ENCODE results near the gene CCDC102B. TPM values are rescaled to one million over a fixed set of nuclear protein-coding genes. Genes with fewer than 3 reads are reported as not detected.

CCDC102B gene
- total RNA-seq, 1 donor from 2014 or later: 8.2 TPM

- H3K36me3 Mint-ChIP-seq (ENCODE audit: low read depth, unreplicated experiment): no peaks in the 10 kb centered on the region
Measured at GRCh38 chr18:68972176-68972575, 174.3 kb downstream of the CCDC102B start.

GRCh38 chr18:68979737-68980136 lies 181.9 kb downstream of the CCDC102B start:
- Mint-ChIP-seq H3K4me1 (ENCODE audit: unreplicated experiment) (no peaks in the 10 kb centered on the region), H3K27me3 (ENCODE audit: unreplicated experiment) (no peaks in the 10 kb centered on the region), H3K4me3 (ENCODE audit: unreplicated experiment) (no peak overlapping the region), H3K27ac (ENCODE audit: unreplicated experiment) (no peak overlapping the region), H3K9me3 (ENCODE audit: unreplicated experiment) (no peaks in the 10 kb centered on the region), H3K36me3 (ENCODE audit: low read depth, unreplicated experiment) (no peaks in the 10 kb centered on the region)
- no peak for DNase-seq (ENCODE audit: low spot score)
- TF ChIP-seq, protein P1, sequence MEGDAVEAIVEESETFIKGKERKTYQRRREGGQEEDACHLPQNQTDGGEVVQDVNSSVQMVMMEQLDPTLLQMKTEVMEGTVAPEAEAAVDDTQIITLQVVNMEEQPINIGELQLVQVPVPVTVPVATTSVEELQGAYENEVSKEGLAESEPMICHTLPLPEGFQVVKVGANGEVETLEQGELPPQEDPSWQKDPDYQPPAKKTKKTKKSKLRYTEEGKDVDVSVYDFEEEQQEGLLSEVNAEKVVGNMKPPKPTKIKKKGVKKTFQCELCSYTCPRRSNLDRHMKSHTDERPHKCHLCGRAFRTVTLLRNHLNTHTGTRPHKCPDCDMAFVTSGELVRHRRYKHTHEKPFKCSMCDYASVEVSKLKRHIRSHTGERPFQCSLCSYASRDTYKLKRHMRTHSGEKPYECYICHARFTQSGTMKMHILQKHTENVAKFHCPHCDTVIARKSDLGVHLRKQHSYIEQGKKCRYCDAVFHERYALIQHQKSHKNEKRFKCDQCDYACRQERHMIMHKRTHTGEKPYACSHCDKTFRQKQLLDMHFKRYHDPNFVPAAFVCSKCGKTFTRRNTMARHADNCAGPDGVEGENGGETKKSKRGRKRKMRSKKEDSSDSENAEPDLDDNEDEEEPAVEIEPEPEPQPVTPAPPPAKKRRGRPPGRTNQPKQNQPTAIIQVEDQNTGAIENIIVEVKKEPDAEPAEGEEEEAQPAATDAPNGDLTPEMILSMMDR (IDR thresholded peaks at IDR 0.05; ENCODE audit: unreplicated experiment): no peak

More at GRCh38 chr18:68972176-68972575, 174.3 kb downstream of the CCDC102B start:
- Mint-ChIP-seq H3K4me3 (ENCODE audit: unreplicated experiment) (no peak overlapping the region), H3K4me1 (ENCODE audit: unreplicated experiment) (peaks cover 3% of the 10 kb centered on the region), H3K27ac (ENCODE audit: unreplicated experiment) (no peak overlapping the region), H3K9me3 (ENCODE audit: unreplicated experiment) (no peaks in the 10 kb centered on the region), H3K27me3 (ENCODE audit: unreplicated experiment) (no peaks in the 10 kb centered on the region)
- no peak for DNase-seq (ENCODE audit: low spot score)
- TF ChIP-seq, protein P1 (IDR thresholded peaks at IDR 0.05; ENCODE audit: unreplicated experiment): no peak

DNA sequence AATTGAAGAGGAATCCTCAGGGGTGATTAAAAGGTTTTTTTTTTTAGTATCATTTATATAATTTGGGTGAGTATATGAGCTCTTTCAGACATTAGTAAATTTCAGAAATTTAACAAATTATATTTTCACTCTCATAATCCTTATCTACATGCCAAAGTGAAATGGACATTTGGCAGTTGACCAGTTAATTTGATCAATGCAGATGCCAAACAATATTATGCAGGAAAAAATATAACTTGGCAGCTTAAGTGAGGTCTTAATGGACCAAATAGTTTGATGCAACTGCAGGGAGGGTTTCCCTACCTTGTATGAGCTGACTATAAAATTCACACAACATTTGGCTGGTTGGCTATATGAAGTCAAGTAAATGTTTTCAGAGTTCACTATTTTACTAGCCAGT lies 185.2 kb downstream of the CCDC102B start:
- Mint-ChIP-seq H3K9me3 (ENCODE audit: unreplicated experiment) (no peaks in the 10 kb centered on the region), H3K27ac (ENCODE audit: unreplicated experiment) (no peak overlapping the region), H3K4me3 (ENCODE audit: unreplicated experiment) (no peak overlapping the region), H3K36me3 (ENCODE audit: low read depth, unreplicated experiment) (no peaks in the 10 kb centered on the region), H3K4me1 (ENCODE audit: unreplicated experiment) (no peaks in the 10 kb centered on the region), H3K27me3 (ENCODE audit: unreplicated experiment) (no peaks in the 10 kb centered on the region)
- no peak for DNase-seq (ENCODE audit: low spot score)
- TF ChIP-seq, protein P1 (IDR thresholded peaks at IDR 0.05; ENCODE audit: unreplicated experiment): no peak

DNA sequence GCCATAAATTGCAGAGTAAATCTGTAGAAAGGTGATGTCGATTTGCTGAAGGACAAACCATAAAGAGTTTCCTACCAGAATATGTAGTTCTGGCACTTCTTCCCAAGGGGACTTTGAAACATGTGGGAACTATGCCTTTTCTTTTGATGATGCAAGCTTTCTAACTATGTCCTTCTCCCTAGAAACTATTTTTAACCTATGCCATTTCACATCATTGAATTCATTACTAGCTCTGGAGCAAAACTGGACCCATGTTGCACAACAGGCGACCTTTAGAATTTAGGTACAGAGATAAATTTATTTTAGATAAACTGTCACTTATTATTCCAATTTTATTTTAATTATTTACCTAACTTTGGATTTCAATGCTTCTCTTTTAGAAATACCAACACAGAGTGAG lies 186.5 kb downstream of the CCDC102B start:
- Mint-ChIP-seq H3K4me1 (ENCODE audit: unreplicated experiment) (no peaks in the 10 kb centered on the region), H3K27ac (ENCODE audit: unreplicated experiment) (no peak overlapping the region), H3K4me3 (ENCODE audit: unreplicated experiment) (no peak overlapping the region), H3K27me3 (ENCODE audit: unreplicated experiment) (no peaks in the 10 kb centered on the region), H3K9me3 (ENCODE audit: unreplicated experiment) (no peaks in the 10 kb centered on the region), H3K36me3 (ENCODE audit: low read depth, unreplicated experiment) (no peaks in the 10 kb centered on the region)
- TF ChIP-seq, protein P1 (IDR thresholded peaks at IDR 0.05; ENCODE audit: unreplicated experiment): no peak
- DNase-seq (ENCODE audit: low spot score): no peak

GRCh38 chr18:68985172-68985820 lies 187.4 kb downstream of the CCDC102B start:
- no peak for DNase-seq (ENCODE audit: low spot score)
- TF ChIP-seq, protein P1 (IDR thresholded peaks at IDR 0.05; ENCODE audit: unreplicated experiment): no peak
- H3K36me3 Mint-ChIP-seq (ENCODE audit: low read depth, unreplicated experiment): no peaks in the 10 kb centered on the region
- H3K27ac Mint-ChIP-seq (ENCODE audit: unreplicated experiment): no peak overlapping the region
- no peaks in the 10 kb centered on the region for H3K27me3 Mint-ChIP-seq (ENCODE audit: unreplicated experiment)
- H3K4me1 Mint-ChIP-seq (ENCODE audit: unreplicated experiment): no peaks in the 10 kb centered on the region
- H3K4me3 Mint-ChIP-seq (ENCODE audit: unreplicated experiment): no peak overlapping the region
- no peaks in the 10 kb centered on the region for H3K9me3 Mint-ChIP-seq (ENCODE audit: unreplicated experiment)
